ENCODE results near the gene CGB1. TPM values are rescaled to one million over a fixed set of nuclear protein-coding genes. Genes with fewer than 3 reads are reported as not detected.
"Not testable (repeated sequence)": the region's sequence is repeated elsewhere in the genome, so short reads cannot be mapped to it uniquely, and the experiment has no call there.

CGB1 gene
- total RNA-seq, 1 experiment from 2014 or later: not detected

- no peak overlapping the region for H3K27ac Mint-ChIP-seq (ENCODE audit: low read depth, unreplicated experiment)
- BruUV-seq (replicated peaks): no TSS peak
- ChIA-PET CTCF (no interaction called here), POLR2A (no interaction called here)
- peaks cover 22% of the 10 kb centered on the region for H3K4me1 Mint-ChIP-seq (ENCODE audit: insufficient read depth, unreplicated experiment)
- intact Hi-C loops (cut with micrococcal nuclease): no loop called here
- no peak for DNase-seq (ENCODE audit: unreplicated experiment)
- no peak for TF ChIP-seq CTCF (IDR thresholded peaks at IDR 0.05; ENCODE audit: unreplicated experiment)
- no peak overlapping the region for H3K4me3 Mint-ChIP-seq (ENCODE audit: unreplicated experiment)
- peaks cover 13% of the 10 kb centered on the region for H3K36me3 Mint-ChIP-seq (ENCODE audit: insufficient read depth, unreplicated experiment)
- no peaks in the 10 kb centered on the region for H3K9me3 Mint-ChIP-seq (ENCODE audit: unreplicated experiment)
- no peaks in the 10 kb centered on the region for H3K27me3 Mint-ChIP-seq (ENCODE audit: insufficient read depth, unreplicated experiment)
Measured at GRCh38 chr19:49022116-49022515, 14.6 kb downstream of the CGB1 start.

- intact Hi-C loops (cut with micrococcal nuclease): no loop called here
- H3K27me3 Mint-ChIP-seq (ENCODE audit: insufficient read depth, unreplicated experiment): no peaks in the 10 kb centered on the region
- no peak for TF ChIP-seq CTCF (IDR thresholded peaks at IDR 0.05; ENCODE audit: unreplicated experiment)
- peak; percentile 49 for DNase-seq (ENCODE audit: unreplicated experiment)
- BruUV-seq (replicated peaks): no TSS peak
- peaks cover 22% of the 10 kb centered on the region for H3K4me1 Mint-ChIP-seq (ENCODE audit: insufficient read depth, unreplicated experiment)
- H3K9me3 Mint-ChIP-seq (ENCODE audit: unreplicated experiment): no peaks in the 10 kb centered on the region
- H3K4me3 Mint-ChIP-seq (ENCODE audit: unreplicated experiment): no peak overlapping the region
- CTCF ChIA-PET: interaction anchor here (1.4 kb wide), 1 partner anchor 22 kb away, joined by 3 read pairs; no protein-coding TSS in a partner anchor
- POLR2A ChIA-PET: interaction anchor here (1.2 kb wide), 1 partner anchor 44 kb away, joined by 4 read pairs; no protein-coding TSS in a partner anchor
- no peak overlapping the region for H3K27ac Mint-ChIP-seq (ENCODE audit: low read depth, unreplicated experiment)
- H3K36me3 Mint-ChIP-seq (ENCODE audit: insufficient read depth, unreplicated experiment): peaks cover 19% of the 10 kb centered on the region
Measured at GRCh38 chr19:49020931-49021895, 15.5 kb downstream of the CGB1 start.

GRCh38 chr19:49020342-49020741 lies 16.4 kb downstream of the CGB1 start:
- POLR2A ChIA-PET: interaction anchor here (1.2 to 1.7 kb wide), 2 partner anchors 37 to 45 kb away, joined by 4 to 6 read pairs; partner anchors contain the start of gene CGB7
- BruUV-seq (replicated peaks): no TSS peak
- TF ChIP-seq CTCF (IDR thresholded peaks at IDR 0.05; ENCODE audit: unreplicated experiment): no peak
- CTCF ChIA-PET: interaction anchor here (0.6 to 1.4 kb wide), 2 partner anchors 21 to 37 kb away, joined by 3 to 4 read pairs; partner anchors contain the start of gene CGB7
- Mint-ChIP-seq H3K27ac (ENCODE audit: low read depth, unreplicated experiment) (no peak overlapping the region), H3K4me1 (ENCODE audit: insufficient read depth, unreplicated experiment) (peaks cover 18% of the 10 kb centered on the region), H3K9me3 (ENCODE audit: unreplicated experiment) (no peaks in the 10 kb centered on the region), H3K27me3 (ENCODE audit: insufficient read depth, unreplicated experiment) (no peaks in the 10 kb centered on the region), H3K4me3 (ENCODE audit: unreplicated experiment) (peak overlapping the region; percentile 57), H3K36me3 (ENCODE audit: insufficient read depth, unreplicated experiment) (peaks cover 26% of the 10 kb centered on the region)
- intact Hi-C loops (cut with micrococcal nuclease): no loop called here
- DNase-seq (ENCODE audit: unreplicated experiment): no peak

- peaks cover 34% of the 10 kb centered on the region for H3K36me3 Mint-ChIP-seq (ENCODE audit: insufficient read depth, unreplicated experiment)
- peaks cover 18% of the 10 kb centered on the region for H3K4me1 Mint-ChIP-seq (ENCODE audit: insufficient read depth, unreplicated experiment)
- CTCF ChIA-PET: interaction anchor here (0.6 kb wide), 1 partner anchor 38 kb away, joined by 4 read pairs; the partner anchor contains the start of gene CGB7
- TF ChIP-seq CTCF (IDR thresholded peaks at IDR 0.05; ENCODE audit: unreplicated experiment): no peak
- POLR2A ChIA-PET: interaction anchor here (0.6 to 1.7 kb wide), 10 partner anchors 9 to 306 kb away, joined by 3 to 11 read pairs (median 4); partner anchors contain the start of genes CGB7, GYS1 and RUVBL2
- no peak overlapping the region for H3K27ac Mint-ChIP-seq (ENCODE audit: low read depth, unreplicated experiment)
- no peaks in the 10 kb centered on the region for H3K27me3 Mint-ChIP-seq (ENCODE audit: insufficient read depth, unreplicated experiment)
- H3K4me3 Mint-ChIP-seq (ENCODE audit: unreplicated experiment): peak overlapping the region; percentile 57
- intact Hi-C loops (cut with micrococcal nuclease): no loop called here
- BruUV-seq (replicated peaks): TSS peak; percentile 3
- H3K9me3 Mint-ChIP-seq (ENCODE audit: unreplicated experiment): no peaks in the 10 kb centered on the region
- peak; percentile 83 for DNase-seq (ENCODE audit: unreplicated experiment)
Measured at GRCh38 chr19:49019242-49019932, 17.3 kb downstream of the CGB1 start.

GRCh38 chr19:49018388-49019241 lies 18.1 kb downstream of the CGB1 start:
- H3K27me3 Mint-ChIP-seq (ENCODE audit: insufficient read depth, unreplicated experiment); H3K9me3 Mint-ChIP-seq (ENCODE audit: unreplicated experiment); DNase-seq (ENCODE audit: unreplicated experiment); BruUV-seq (replicated peaks); H3K27ac Mint-ChIP-seq (ENCODE audit: low read depth, unreplicated experiment); intact Hi-C loops (cut with micrococcal nuclease): not testable (repeated sequence)
- H3K4me1 Mint-ChIP-seq (ENCODE audit: insufficient read depth, unreplicated experiment): peaks cover 18% of the 10 kb centered on the region
- peaks cover 37% of the 10 kb centered on the region for H3K36me3 Mint-ChIP-seq (ENCODE audit: insufficient read depth, unreplicated experiment)
- ChIA-PET POLR2A (interaction anchor here (0.6 to 1.7 kb wide), 10 partner anchors 9 to 623 kb away, joined by 3 to 11 read pairs (median 4); partner anchors contain the start of genes CGB7, GYS1, RUVBL2 and SCAF1), CTCF (interaction anchor here (0.6 to 1.3 kb wide), 2 partner anchors 19 to 208 kb away, joined by 3 to 4 read pairs; no protein-coding TSS in a partner anchor)
- peak overlapping the region; percentile 57 for H3K4me3 Mint-ChIP-seq (ENCODE audit: unreplicated experiment)

Measured in MCF 10A (cell line).